ENCODE data around the gene ZBTB39. TPM values are rescaled to one million over a fixed set of nuclear protein-coding genes. Genes with fewer than 3 reads are reported as not detected.

ZBTB39 gene
- total RNA-seq, 1 experiment from 2014 or later: 3.1 TPM

DNA sequence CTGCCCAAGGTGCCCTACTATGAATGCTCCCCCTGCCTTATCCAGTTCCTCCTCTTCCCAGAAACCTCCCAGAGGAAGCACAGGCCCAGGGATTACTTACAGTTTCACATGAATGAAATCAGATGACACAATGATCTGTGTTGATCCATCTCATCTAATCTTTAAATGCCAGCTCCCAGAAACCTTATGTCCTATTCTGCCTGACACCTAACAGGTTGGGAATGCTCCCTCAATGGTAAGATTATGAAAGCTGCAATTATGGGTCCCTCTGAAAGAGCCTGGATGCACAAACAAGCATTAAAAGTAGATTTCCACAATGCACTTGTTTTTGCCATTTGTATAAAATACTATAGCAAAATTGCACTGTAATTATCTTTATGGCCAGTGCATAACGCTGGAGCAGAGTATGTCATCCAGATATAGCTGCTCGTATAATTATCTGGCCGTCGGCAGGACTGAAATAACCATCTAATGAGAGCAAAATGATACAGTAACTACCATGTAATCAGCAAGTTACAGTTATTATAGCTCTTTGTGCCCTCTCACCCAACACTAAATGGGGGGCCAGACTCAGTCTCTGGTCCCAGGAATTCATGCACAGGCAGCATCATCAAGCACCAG is 4.4 kb upstream of the ZBTB39 start:
- no peak for DNase-seq (ENCODE audit: low read depth)
- in situ Hi-C loops (cut with HindIII; ENCODE audit: low pct_unique_long_range_greater_than_20kb, low sequenced_read_pairs): no loop called here

DNA sequence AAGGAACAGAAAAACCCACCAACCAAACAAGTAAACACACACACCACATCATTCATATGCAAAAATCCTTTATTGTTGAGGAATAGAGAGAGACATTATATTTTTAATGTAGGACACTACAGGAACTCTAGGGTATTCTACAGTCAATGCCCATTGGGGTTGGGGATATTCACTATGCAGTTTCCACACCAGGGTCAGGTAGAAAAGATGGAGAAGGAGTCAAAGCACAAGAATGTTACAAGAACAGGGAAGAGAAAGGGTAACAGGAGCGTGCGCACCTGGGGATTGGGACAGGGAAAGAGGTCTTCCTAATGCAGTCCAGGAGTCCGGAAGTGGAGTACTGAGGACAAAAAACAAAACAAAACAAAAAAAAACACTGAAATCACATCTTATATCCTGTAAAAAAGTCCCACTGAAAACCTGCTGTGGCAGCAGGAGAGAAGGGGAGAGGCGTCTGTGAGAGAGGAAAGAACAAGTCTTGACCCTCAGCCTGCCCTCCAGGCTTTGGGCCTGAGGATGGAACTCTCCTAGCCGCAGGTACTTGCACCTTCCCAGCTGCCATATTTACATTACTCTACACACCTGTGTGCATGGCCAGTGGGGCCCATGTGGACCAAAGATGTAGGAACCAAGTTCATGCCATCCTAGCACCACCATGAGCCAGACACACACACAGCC is 3.7 kb upstream of the ZBTB39 start:
- in situ Hi-C loops (cut with HindIII; ENCODE audit: low pct_unique_long_range_greater_than_20kb, low sequenced_read_pairs): no loop called here

GRCh38 chr12:57008178-57008577 is 1.8 kb upstream of the ZBTB39 start:
- DNase-seq (ENCODE audit: low read depth): peak; percentile 59
- in situ Hi-C loops (cut with HindIII; ENCODE audit: low pct_unique_long_range_greater_than_20kb, low sequenced_read_pairs): no loop called here

More for the DNA sequence above, 3.7 kb upstream of the ZBTB39 start:
- no peak for DNase-seq (ENCODE audit: low read depth)

DNA sequence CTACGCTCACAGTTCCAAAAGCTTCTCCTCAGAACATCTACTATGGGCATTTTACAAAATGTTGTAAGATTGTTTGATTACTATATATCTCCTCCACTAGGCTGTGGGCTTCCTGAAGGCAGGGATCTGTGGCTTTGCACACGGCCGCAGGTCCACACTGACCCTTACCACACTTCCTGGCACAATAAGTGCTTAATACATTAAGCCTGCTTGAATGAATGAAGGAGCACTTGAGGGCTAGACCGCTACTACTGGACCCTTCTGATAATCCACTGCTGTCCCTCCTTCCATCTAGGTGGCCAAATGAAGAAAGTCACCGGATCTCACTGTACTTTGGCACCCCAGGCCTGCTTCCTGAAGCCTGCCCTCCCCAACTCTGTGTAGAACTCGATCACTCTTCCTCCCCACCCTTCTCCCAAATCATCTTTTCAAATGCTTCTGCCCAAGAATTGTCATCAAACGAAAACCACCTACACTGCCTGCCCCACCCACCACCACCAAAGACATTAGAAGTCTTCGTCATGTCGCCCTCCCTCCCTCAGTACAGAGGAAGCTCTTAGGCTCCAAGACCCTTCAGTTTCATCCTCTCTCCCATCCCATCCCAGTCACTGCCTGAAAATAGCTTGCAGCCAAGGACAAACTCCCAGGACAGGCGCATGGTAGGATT is 596 bp upstream of the ZBTB39 start:
- in situ Hi-C loops (cut with HindIII; ENCODE audit: low pct_unique_long_range_greater_than_20kb, low sequenced_read_pairs): no loop called here

GRCh38 chr12:57004651-57005050 is 1.7 kb downstream of the ZBTB39 start:
- in situ Hi-C loops (cut with HindIII; ENCODE audit: low pct_unique_long_range_greater_than_20kb, low sequenced_read_pairs): no loop called here

More for the DNA sequence above, 596 bp upstream of the ZBTB39 start:
- peak; percentile 34 for DNase-seq (ENCODE audit: low read depth)

GRCh38 chr12:57003395-57003794 is 3.0 kb downstream of the ZBTB39 start:
- DNase-seq (ENCODE audit: low read depth): no peak
- in situ Hi-C loops (cut with HindIII; ENCODE audit: low pct_unique_long_range_greater_than_20kb, low sequenced_read_pairs): no loop called here

More at GRCh38 chr12:57004651-57005050, 1.7 kb downstream of the ZBTB39 start:
- DNase-seq (ENCODE audit: low read depth): no peak

- in situ Hi-C loops (cut with HindIII; ENCODE audit: low pct_unique_long_range_greater_than_20kb, low sequenced_read_pairs): no loop called here
- peak; percentile 31 for DNase-seq (ENCODE audit: low read depth)
These were observed 4.9 kb downstream of the ZBTB39 start for GRCh38 chr12:57001448-57001906.

- in situ Hi-C loops (cut with HindIII; ENCODE audit: low pct_unique_long_range_greater_than_20kb, low sequenced_read_pairs): no loop called here
- no peak for DNase-seq (ENCODE audit: low read depth)
These were observed 6.0 kb downstream of the ZBTB39 start for GRCh38 chr12:57000393-57000792.

GRCh38 chr12:56999456-56999855 is 6.9 kb downstream of the ZBTB39 start:
- in situ Hi-C loops (cut with HindIII; ENCODE audit: low pct_unique_long_range_greater_than_20kb, low sequenced_read_pairs): no loop called here
- no peak for DNase-seq (ENCODE audit: low read depth)

DNA sequence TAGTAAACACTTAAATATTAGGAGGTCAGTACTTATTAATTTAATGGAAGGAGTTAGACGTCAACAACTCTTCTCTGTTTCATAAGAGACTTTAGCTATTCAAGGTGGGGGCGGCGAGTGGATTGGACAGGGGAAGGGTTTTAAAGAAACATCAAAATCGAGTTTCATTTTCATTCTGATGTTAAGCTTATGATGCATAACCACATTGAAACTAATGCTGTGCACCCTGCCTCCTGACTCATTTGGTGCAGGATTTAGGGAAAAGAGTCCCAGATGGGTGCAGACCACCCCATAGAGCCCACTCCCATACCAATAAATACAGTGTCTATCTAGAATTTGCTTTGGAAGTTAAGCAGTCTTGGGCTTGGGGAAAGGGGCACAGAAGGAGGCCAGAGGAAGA is 7.4 kb downstream of the ZBTB39 start:
- in situ Hi-C loops (cut with HindIII; ENCODE audit: low pct_unique_long_range_greater_than_20kb, low sequenced_read_pairs): no loop called here
- DNase-seq (ENCODE audit: low read depth): no peak

GRCh38 chr12:56998316-56998715 is 8.0 kb downstream of the ZBTB39 start:
- in situ Hi-C loops (cut with HindIII; ENCODE audit: low pct_unique_long_range_greater_than_20kb, low sequenced_read_pairs): no loop called here
- DNase-seq (ENCODE audit: low read depth): no peak

DNA sequence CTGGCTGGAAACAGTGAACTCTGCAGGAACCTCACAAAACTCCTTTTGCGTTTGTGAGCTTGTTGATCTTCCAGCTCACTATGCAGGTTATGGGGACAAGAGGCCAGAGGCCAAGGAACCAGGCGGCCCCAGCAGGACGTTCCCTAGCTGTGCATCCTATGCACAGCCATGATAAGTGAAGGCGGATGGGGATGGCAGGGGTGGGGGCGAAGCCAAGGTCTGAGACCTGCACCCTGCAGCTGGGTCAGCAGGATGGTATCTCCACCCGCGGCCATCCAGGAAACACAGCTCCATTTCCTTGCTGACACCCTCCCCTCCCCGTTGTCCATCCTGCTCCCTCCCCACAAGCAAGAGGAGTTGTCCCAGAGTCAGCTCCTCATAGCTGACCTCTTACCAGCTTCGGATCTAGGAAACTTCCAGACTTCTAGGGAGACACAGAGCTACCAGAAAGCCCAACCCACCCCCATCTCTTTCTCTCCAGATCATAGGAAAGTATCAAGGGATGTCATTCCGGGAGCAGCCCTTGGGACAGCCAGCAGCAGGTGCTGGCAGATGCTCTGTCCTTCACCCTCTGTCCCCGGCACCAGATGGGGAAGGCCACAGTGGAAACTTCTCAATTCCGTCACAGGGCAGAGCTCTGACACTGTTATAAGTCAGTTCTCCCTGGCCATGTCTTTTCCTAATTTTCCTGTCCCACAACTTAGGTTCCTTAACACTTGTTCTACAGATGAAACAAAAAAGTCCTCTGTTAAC is 9.4 kb downstream of the ZBTB39 start:
- in situ Hi-C loops (cut with HindIII; ENCODE audit: low pct_unique_long_range_greater_than_20kb, low sequenced_read_pairs): no loop called here
- no peak for DNase-seq (ENCODE audit: low read depth)

GRCh38 chr12:56995930-56996496 is 10.3 kb downstream of the ZBTB39 start:
- no peak for DNase-seq (ENCODE audit: low read depth)
- in situ Hi-C loops (cut with HindIII; ENCODE audit: low pct_unique_long_range_greater_than_20kb, low sequenced_read_pairs): no loop called here

GRCh38 chr12:56995201-56995929 is 11.0 kb downstream of the ZBTB39 start:
- DNase-seq (ENCODE audit: low read depth): no peak
- in situ Hi-C loops (cut with HindIII; ENCODE audit: low pct_unique_long_range_greater_than_20kb, low sequenced_read_pairs): no loop called here

DNA sequence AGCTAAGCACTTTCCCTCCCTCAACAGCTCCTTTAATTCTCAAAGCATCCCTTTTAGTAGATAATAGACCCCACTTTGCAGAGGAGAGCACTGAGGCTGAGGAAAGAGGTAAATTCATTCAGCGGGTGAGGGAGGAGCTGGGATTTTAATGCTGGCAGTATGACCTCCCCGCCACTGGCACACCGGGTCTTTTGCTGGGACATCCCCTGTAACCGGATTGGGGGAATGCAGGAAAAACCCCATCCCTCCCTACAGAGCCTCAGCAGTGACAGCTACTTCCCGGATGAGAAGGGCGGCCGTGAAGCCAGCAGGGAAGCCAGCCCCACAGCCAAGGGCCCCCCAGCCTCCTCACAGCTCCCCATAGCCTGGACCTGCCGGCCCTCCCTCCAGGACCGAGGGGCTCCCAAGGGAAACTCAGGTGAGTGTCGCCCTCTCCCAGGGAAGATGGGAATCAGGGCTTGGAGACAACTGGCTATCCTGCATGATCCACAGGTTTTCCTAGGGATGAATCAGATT is 12.1 kb downstream of the ZBTB39 start:
- no peak for DNase-seq (ENCODE audit: low read depth)
- in situ Hi-C loops (cut with HindIII; ENCODE audit: low pct_unique_long_range_greater_than_20kb, low sequenced_read_pairs): no loop called here

DNA sequence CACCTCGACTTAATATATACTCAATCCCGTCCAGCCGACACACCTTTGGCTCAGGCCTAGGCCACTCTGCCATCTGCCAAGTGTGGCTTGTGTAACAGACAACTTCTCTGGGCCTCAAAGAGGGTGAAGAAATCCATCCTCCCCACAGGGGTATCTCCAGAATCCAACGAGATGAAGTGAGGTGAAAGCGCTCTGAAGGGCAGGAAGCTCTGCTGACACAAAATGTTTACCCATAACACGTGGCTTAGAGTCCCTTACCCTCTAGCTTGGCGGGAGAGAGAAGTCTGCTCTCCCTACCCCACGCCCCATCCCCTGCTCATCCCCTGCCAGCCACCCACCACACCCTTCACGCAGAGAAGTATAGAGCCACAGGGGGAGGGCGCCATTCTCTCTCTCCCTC is 13.0 kb downstream of the ZBTB39 start:
- in situ Hi-C loops (cut with HindIII; ENCODE audit: low pct_unique_long_range_greater_than_20kb, low sequenced_read_pairs): no loop called here
- DNase-seq (ENCODE audit: low read depth): no peak

DNA sequence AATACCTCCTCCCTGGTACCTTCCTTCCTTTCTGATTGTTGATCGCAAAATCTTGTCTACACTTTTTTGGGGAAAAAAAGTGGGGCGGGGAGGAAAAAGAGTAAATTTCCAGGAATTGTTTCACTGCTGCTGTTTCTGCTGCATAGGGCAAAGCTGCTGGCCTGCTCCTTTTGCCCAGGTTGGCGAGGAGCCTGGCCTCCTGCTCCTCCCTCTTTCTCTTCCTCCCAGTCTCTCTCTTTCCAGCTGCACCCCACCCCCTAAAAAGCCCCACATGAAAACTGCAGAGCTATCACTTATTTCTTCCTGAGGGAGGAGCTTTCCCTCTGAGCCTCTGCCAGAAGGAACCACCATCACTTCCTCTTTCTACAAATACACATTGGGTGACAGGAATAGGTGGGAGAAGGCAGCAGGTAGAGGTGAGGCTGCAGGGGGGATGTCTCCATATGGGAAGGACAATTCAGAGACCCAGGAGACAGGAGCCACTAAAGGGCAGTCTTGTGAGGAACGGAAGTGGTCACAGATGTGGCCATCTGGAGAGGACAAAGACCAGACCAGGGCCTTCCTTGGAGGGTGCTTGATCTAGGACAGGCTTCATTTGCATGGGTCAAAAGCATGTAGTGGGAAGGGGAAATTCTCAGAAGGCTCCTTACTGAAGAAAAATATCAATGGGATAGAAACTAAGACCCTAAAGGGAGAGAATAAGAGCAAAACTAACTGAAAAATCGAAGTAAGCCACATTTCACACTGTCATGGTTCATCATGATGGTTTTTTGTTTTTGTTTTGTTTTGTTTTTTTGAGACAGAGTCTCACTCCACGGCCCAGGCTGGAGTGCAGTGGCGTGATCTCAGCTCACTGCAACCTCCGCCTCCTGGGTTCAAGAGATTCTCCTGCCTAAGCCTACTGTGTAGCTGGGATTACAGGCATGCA is 14.8 kb downstream of the ZBTB39 start:
- in situ Hi-C loops (cut with HindIII; ENCODE audit: low pct_unique_long_range_greater_than_20kb, low sequenced_read_pairs): no loop called here

More for the DNA sequence above, 14.8 kb downstream of the ZBTB39 start:
- no peak for DNase-seq (ENCODE audit: low read depth)

All from Caki2 (cell line).